Brain microvascular endothelial cell (primary cell): ENCODE results near the gene INPP5F.

Source experiments
- DNase-seq: peaks from one replicate; pipeline ENCODE4 v3.0.0-alpha.2; 2020
- H3K27ac ChIP-seq: fragments of 250-450 bp; sonication (Bioruptor Pico); 2 replicates; pipeline ENCODE4 v1.5.1; 2020; ENCODE audit warnings: mild to moderate bottlenecking, moderate library complexity
- H3K27me3 ChIP-seq: fragments of 250-450 bp; sonication (Bioruptor Pico); replicated peaks from 2 replicates; pipeline ENCODE4 v1.5.1; 2020; ENCODE audit warnings: mild to moderate bottlenecking
- H3K36me3 ChIP-seq: fragments of 250-450 bp; sonication (Bioruptor Pico); replicated peaks from 2 replicates; pipeline ENCODE4 v1.5.1; 2020; ENCODE audit warnings: mild to moderate bottlenecking
- H3K4me3 ChIP-seq: 2 replicates; pipeline ENCODE4 v1.5.1; 2011; ENCODE audit warnings: low read depth, mild to moderate bottlenecking, control low read depth, low read length, moderate library complexity
- CTCF ChIP-seq: IDR thresholded peaks from 2 replicates; pipeline ENCODE4 v1.5.1; 2011; ENCODE audit warnings: low read depth, mild to moderate bottlenecking, moderate library complexity, low read length, control low read depth, inconsistent platforms; ENCODE audit errors: missing control alignments
- in situ Hi-C: cut with HindIII; loops from 2 replicates; pipeline ENCODE4 v1.10.0; 2017; ENCODE audit warnings: low sequenced_read_pairs, low pct_ligation_motif_present

The INPP5F gene

GRCh38 chr10:119713744-119714483 is 11.9 kb upstream of the INPP5F start:
- no peak for DNase-seq
- Histone ChIP-seq H3K4me3 (no peak overlapping the region), H3K27me3 (no peaks in the 10 kb centered on the region), H3K27ac (no peak overlapping the region), H3K36me3 (no peaks in the 10 kb centered on the region)
- TF ChIP-seq CTCF, result no peak
- in situ Hi-C loops, result no loop called here

- no peak for TF ChIP-seq CTCF
- Histone ChIP-seq H3K4me3 (no peak overlapping the region), H3K36me3 (no peaks in the 10 kb centered on the region), H3K27ac (no peak overlapping the region), H3K27me3 (no peaks in the 10 kb centered on the region)
- DNase-seq, result no peak
- in situ Hi-C loops, result no loop called here
Observed at GRCh38 chr10:119714484-119714816, 11.4 kb upstream of the INPP5F start.

- H3K4me3 ChIP-seq, result no peak overlapping the region
- H3K27me3 ChIP-seq, result no peaks in the 10 kb centered on the region
- DNase-seq, result no peak
- in situ Hi-C loops, result no loop called here
- no peak overlapping the region for H3K27ac ChIP-seq
- no peak for TF ChIP-seq CTCF
- H3K36me3 ChIP-seq, result no peaks in the 10 kb centered on the region
Observed at GRCh38 chr10:119715628-119716505, 10.0 kb upstream of the INPP5F start.

- no peak for DNase-seq
- no peak overlapping the region for H3K27ac ChIP-seq
- no peaks in the 10 kb centered on the region for H3K36me3 ChIP-seq
- H3K27me3 ChIP-seq, result no peaks in the 10 kb centered on the region
- in situ Hi-C loops, result no loop called here
- no peak for TF ChIP-seq CTCF
- no peak overlapping the region for H3K4me3 ChIP-seq
Observed at GRCh38 chr10:119723161-119723560, 2.7 kb upstream of the INPP5F start.

GRCh38 chr10:119723624-119724023 is 2.2 kb upstream of the INPP5F start:
- no peak for TF ChIP-seq CTCF
- in situ Hi-C loops, result no loop called here
- H3K4me3 ChIP-seq, result no peak overlapping the region

More at GRCh38 chr10:119723624-119724023, 2.2 kb upstream of the INPP5F start:
- no peak for DNase-seq
- Histone ChIP-seq H3K27me3 (no peaks in the 10 kb centered on the region), H3K27ac (no peak overlapping the region), H3K36me3 (no peaks in the 10 kb centered on the region)
